ENCODE measurements around the gene PUDP.

The PUDP gene

DNA sequence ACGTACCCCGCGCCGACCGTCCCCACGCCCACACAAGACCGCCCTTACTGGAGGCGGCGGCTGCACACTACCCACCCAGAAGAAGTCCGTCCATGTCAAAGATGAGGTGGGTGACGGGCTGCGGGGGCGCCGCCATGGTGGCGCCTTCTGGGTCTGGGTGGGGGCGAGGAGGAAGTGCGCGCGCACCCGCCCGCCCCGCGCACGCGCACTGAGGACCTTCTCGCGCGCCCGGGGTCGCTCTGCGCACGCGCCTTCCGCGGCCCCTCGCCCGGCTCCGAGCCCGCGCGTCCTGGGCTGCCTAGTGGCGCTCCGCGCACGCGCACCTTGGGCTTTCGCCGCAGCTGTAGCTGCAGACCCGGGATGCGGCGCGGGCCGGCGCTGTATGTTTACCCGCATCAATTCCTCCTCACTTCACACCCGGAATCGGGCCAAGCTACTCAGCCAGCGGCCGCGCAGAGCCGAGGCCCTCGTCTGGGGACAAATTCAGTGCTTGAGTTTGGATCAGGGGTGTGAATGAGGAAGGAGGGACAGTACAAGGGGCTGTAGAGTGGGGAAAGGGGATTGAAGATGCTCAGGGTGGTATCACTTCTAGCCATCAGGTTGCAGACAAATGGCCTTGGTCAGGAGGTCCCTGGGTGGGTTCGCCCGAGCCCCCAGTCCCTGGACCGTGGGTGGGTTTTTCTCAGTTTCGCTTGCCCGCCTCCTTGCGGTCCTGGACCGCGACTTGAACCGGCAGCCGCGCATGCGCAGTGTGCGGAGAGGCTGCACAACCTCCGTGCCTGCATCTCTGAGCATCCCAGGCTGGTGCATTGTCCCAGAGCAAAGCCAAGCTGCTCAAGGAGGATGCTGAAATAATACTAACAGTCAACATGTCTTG is at the start of gene PUDP:
Gene PUDP, minus strand, starts transcription at position 176 of the 877 bp plus-strand sequence. Its CDS starts 40 bp downstream, at position 136.
- no peak; the same call in none of the 2 replicates for TF ChIP-seq CTCF (IDR thresholded peaks at IDR 0.05; ENCODE audit: low read depth, low read length)
- DNase-seq (ENCODE audit: extremely low read depth, low read depth): peak; percentile 66

GRCh38 chrX:7194606-7195005 is 46.7 kb upstream of the PUDP start:
- no peak for DNase-seq (ENCODE audit: extremely low read depth, low read depth)
- TF ChIP-seq CTCF (IDR thresholded peaks at IDR 0.05; ENCODE audit: low read depth, low read length): no peak

GRCh38 chrX:7192871-7193270 is 44.9 kb upstream of the PUDP start:
- no peak for DNase-seq (ENCODE audit: extremely low read depth, low read depth)
- TF ChIP-seq CTCF (IDR thresholded peaks at IDR 0.05; ENCODE audit: low read depth, low read length): no peak

DNA sequence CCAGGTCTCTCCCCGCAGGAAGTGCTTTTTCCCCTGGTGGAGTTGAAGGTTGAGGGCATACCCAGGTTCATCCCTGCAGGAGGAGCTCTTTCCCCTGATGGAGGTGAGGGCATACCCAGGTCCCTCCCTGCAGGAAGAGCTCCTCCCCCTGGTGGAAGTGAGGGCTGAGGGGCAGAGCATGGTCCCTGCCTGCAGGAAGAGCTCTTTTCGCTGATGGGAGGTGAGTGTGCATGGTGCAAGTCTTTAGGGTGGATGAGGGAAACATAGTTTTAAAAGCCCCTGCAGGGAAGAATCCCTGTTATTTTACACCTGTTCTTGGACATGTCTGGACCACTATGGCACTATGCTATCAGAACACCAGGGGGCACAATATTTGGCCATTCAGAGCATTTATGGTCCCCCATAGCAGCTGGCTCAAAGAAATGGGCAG is 43.7 kb upstream of the PUDP start:
- TF ChIP-seq CTCF (IDR thresholded peaks at IDR 0.05; ENCODE audit: low read depth, low read length): peak; percentile 15
- no peak for DNase-seq (ENCODE audit: extremely low read depth, low read depth)

- DNase-seq (ENCODE audit: extremely low read depth, low read depth): no peak
- TF ChIP-seq CTCF (IDR thresholded peaks at IDR 0.05; ENCODE audit: low read depth, low read length): no peak
These were observed 42.2 kb upstream of the PUDP start for GRCh38 chrX:7190157-7190556.

GRCh38 chrX:7188672-7189071 is 40.7 kb upstream of the PUDP start:
- no peak for TF ChIP-seq CTCF (IDR thresholded peaks at IDR 0.05; ENCODE audit: low read depth, low read length)
- DNase-seq (ENCODE audit: extremely low read depth, low read depth): no peak

DNA sequence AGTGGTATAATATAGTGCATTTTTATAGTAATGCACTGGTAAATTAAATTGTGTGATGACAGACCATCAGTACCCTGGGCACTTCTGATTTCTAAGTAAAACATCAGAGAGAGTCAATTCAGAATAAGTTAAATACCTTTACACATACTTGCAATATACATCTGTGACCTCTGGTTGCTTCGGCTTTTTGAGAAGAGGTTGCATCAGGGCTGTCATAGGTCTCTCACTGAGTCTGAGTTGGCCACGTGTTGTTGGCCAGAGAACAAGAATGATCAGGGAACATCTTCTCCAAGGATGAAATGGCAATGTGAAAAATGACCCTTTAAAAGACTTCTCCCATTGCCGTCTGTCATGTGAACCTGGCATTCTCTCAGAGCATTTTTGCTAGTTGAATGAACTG is 36.9 kb upstream of the PUDP start:
- no peak for TF ChIP-seq CTCF (IDR thresholded peaks at IDR 0.05; ENCODE audit: low read depth, low read length)
- DNase-seq (ENCODE audit: extremely low read depth, low read depth): no peak

Data from AG09319 (cell line).